GM19372 (cell line): ENCODE results near the gene HTR3B.
"Not testable (repeated sequence)": the region's sequence is repeated elsewhere in the genome, so short reads cannot be mapped to it uniquely, and the experiment has no call there.

ENCODE experiments used
- ATAC-seq: cut with Tn5 transposase; IDR thresholded peaks from one replicate; pipeline ENCODE4 v1.9.1; 2021; ENCODE audit warnings: mild to moderate bottlenecking, low read depth, moderate library complexity; ENCODE audit not compliant: unreplicated experiment

The HTR3B gene

DNA sequence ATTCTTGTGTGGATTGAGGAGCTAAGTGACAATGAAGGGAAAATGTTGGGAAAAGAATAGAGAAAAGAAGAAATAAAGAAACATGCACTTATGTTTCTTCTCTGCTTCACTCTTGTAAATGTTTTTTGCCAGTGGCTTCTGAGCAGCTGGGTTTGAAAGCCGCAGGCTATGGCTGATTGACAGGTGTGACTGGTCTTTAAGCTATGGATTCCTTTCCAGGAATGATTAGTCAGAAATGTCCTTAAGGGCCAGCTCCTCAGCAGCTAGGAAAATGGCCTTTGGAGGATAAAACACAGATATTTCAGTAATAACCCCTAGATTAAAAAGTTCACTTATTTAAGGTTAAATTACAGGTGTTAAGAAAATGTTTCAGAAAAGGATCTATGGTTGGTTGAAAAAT, 22.7 kb upstream of the HTR3B start:
- ATAC-seq: no peak

- no peak for ATAC-seq
These were observed 20.2 kb upstream of the HTR3B start for GRCh38 chr11:113884361-113884836.

- ATAC-seq: no peak
These were observed 18.7 kb upstream of the HTR3B start for GRCh38 chr11:113885897-113886296.

- ATAC-seq: no peak
These were observed 15.7 kb upstream of the HTR3B start for GRCh38 chr11:113888848-113889247.

DNA sequence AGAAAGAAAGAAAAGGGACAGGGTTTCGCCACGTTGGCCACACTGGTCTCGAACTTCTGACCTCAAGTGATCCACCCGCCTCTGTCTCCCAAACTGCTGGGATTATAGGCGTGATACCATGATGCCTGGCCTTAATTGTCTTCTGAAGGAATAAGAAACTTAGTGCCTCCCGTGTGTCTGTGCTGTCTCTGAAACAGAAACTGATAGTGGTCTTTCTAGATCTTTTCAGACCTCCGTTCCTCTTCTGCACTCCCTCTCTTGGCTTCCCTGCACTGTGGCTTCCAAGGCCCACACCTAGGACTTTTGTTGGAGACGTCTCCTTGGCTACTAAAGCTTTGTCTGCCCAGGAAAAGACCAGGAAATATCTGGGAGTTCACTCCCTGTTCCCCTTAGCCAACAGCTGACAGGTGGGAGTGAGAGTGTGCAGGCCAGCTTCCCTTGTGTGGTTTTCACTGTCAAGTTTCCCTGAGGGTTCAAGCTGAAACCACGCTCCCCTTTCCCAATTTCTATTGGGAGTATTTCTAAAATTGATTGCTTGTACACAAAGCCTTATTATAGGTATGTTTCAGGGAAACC, 10.1 kb upstream of the HTR3B start:
- peak; percentile 53 for ATAC-seq

- ATAC-seq: peak; percentile 15
These were observed 9.0 kb upstream of the HTR3B start for GRCh38 chr11:113895367-113896155.

- ATAC-seq: peak; percentile 67
These were observed 8.3 kb upstream of the HTR3B start for GRCh38 chr11:113896156-113896879.

GRCh38 chr11:113901141-113901540, 3.5 kb upstream of the HTR3B start:
- ATAC-seq: no peak

GRCh38 chr11:113906038-113906437, 1.4 kb downstream of the HTR3B start:
- ATAC-seq: no peak

GRCh38 chr11:113906516-113906915, 1.9 kb downstream of the HTR3B start:
- no peak for ATAC-seq

GRCh38 chr11:113907152-113907551, 2.6 kb downstream of the HTR3B start:
- no peak for ATAC-seq

GRCh38 chr11:113907681-113908080, 3.1 kb downstream of the HTR3B start:
- no peak for ATAC-seq

GRCh38 chr11:113908098-113908497, 3.5 kb downstream of the HTR3B start:
- ATAC-seq: no peak

- ATAC-seq: not testable (repeated sequence)
These were observed 6.9 kb downstream of the HTR3B start for GRCh38 chr11:113911491-113911890.

DNA sequence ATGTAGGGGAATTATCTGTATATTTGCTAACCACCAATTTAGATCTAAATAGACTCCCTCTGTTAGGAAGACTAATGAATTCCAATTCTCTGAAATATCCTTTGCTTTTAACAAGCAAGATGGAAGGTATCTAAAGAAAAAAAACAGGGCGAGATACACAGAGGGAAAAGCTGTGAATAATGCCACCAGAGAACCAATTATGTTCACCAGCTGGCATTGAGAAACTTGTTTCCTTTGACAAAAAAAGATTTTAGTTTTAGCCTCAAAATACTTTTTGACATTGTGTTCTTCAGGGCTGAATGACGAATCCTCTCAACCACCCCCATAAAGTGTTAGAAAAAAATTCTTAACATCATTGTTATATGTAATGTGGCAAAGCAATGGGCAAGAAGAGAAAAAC, 19.0 kb downstream of the HTR3B start:
- no peak for ATAC-seq

- no peak for ATAC-seq
These were observed 21.9 kb downstream of the HTR3B start for GRCh38 chr11:113926273-113927197.

DNA sequence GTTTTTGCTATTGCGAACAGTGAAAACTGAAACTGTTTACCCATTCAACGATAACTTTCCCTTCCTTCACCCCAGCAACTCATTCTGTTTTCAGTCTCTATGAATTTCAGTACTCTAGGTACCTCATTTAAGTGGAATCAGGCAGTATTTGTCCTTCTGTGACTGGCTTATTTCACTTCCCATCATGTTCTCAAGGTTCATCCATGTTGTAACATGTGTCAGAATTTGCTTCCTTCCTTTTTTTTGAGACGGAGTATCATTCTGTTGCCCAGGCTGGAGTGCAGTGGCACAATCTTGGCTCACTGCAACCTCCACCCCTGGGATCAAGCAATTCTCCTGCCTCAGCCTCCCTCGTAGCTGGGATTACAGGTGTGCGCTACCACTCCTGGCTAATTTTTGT, 23.7 kb downstream of the HTR3B start:
- ATAC-seq: no peak

- no peak for ATAC-seq
These were observed 28.2 kb downstream of the HTR3B start for GRCh38 chr11:113932788-113933187.

DNA sequence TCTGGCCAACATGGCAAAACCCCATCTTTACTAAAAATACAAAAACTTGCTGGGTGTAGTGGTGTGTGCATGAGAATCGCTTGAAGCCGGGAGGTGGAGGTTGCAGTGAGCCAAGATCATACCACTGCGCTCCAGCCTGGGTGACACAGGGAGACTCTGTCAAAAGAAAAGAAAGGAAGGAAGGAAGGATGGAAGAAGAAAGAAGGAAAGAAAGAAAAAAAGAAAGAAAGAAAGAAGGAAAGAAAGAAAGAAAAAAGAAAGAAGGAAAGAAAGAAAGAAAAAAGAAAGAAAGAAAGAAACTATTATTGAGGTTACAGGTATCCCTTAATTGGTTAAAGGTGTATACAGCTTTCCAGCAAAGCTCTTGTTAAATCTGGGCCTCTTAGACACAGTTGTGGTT, 29.6 kb downstream of the HTR3B start:
- ATAC-seq: not testable (repeated sequence)

DNA sequence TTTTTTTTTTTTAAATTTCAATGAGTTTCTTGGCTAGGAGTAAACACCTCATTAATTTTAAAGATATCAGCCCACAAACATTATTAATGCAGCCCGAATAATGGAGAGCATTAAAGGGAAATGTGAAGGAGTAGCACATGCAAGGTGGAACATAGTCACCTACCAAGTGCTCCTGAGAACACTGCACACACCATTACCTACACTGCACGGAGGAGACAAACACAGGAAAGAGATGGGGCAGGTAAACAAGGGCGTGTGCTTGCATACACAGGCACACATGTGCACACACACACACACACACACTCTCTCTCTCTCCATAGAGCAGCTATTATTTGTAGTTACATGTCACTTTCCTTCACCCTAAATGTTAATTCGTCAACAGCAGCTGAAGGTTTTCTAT, 30.2 kb downstream of the HTR3B start:
- ATAC-seq: no peak
